Measurements from ENCODE around the gene CD6. TPM values are rescaled to one million over a fixed set of nuclear protein-coding genes. Genes with fewer than 3 reads are reported as not detected.

CD6 gene
- total and polyA plus RNA-seq, 8 donors: 0.23 to 2.3 (median 1.0) TPM

- no peaks in the 10 kb centered on the region for H3K9me3 ChIP-seq
- WGBS, 2 donors: 71 to 75% methylated on average over 10 of the region's 10 CpGs
- intact Hi-C loops (cut with DNase I): no loop called here
- no peak for DNase-seq
- TF ChIP-seq CTCF (IDR thresholded peaks at IDR 0.05): no peak
- H3K27ac ChIP-seq: no peak overlapping the region
- no peak for ATAC-seq
- H3K4me1 ChIP-seq: peaks cover 0 to 5% (median 0%) of the 10 kb centered on the region in 3 donors
- FAIRE-seq: no peak
- H3K27me3 ChIP-seq: no peaks in the 10 kb centered on the region
- no peak overlapping the region for H3K4me3 ChIP-seq
- H3K36me3 ChIP-seq: no peaks in the 10 kb centered on the region
Observed at GRCh38 chr11:61004180-61004611, 32.7 kb downstream of the CD6 start.

- DNase-seq (no peak), FAIRE-seq (no peak), ATAC-seq (no peak)
- Histone ChIP-seq H3K4me3 (no peak overlapping the region), H3K27me3 (no peaks in the 10 kb centered on the region), H3K36me3 (no peaks in the 10 kb centered on the region), H3K4me1 (peaks cover 0 to 5% (median 0%) of the 10 kb centered on the region in 3 donors), H3K27ac (no peak overlapping the region), H3K9me3 (no peaks in the 10 kb centered on the region)
- intact Hi-C loops (cut with DNase I): no loop called here
- 81 to 82% methylated on average over 5 of the region's 5 CpGs for WGBS, 2 donors
- TF ChIP-seq CTCF (IDR thresholded peaks at IDR 0.05): no peak
Observed at GRCh38 chr11:61004761-61005181, 33.3 kb downstream of the CD6 start.

GRCh38 chr11:61007383-61007955 lies 36.0 kb downstream of the CD6 start:
- no peaks in the 10 kb centered on the region for H3K36me3 ChIP-seq
- H3K27me3 ChIP-seq: no peaks in the 10 kb centered on the region
- intact Hi-C loops (cut with DNase I): no loop called here
- TF ChIP-seq CTCF (IDR thresholded peaks at IDR 0.05): no peak
- H3K9me3 ChIP-seq: no peaks in the 10 kb centered on the region
- H3K27ac ChIP-seq: no peak overlapping the region
- 3 to 4% methylated on average over 37 to 52 of the region's 52 CpGs for WGBS, 2 donors
- H3K4me3 ChIP-seq: peak overlapping the region; percentile 9 to 50 (median 34)
- DNase-seq (peak in 5 of 6 donors; percentile 30 to 82 (median 45)), FAIRE-seq (no peak), ATAC-seq (peak; percentile 72 to 82 (median 76))
- peaks cover 0 to 5% (median 0%) of the 10 kb centered on the region in 3 donors for H3K4me1 ChIP-seq

- Histone ChIP-seq H3K27me3 (no peaks in the 10 kb centered on the region), H3K27ac (no peak overlapping the region)
- 45 to 51% methylated on average over 53 to 54 of the region's 54 CpGs for WGBS, 2 donors
Observed at GRCh38 chr11:61007956-61008896, 36.7 kb downstream of the CD6 start.

More at GRCh38 chr11:61007956-61008896, 36.7 kb downstream of the CD6 start:
- DNase-seq: peak in 4 of 6 donors; percentile 44 to 69 (median 54)
- no peaks in the 10 kb centered on the region for H3K36me3 ChIP-seq
- no peak for FAIRE-seq
- H3K9me3 ChIP-seq: no peaks in the 10 kb centered on the region
- H3K4me3 ChIP-seq: peak overlapping the region; percentile 9 to 50 (median 34)
- peak; percentile 52 to 76 (median 56) for ATAC-seq
- H3K4me1 ChIP-seq: peaks cover 0 to 5% (median 0%) of the 10 kb centered on the region in 3 donors
- intact Hi-C loops (cut with DNase I): no loop called here
- no peak for TF ChIP-seq CTCF (IDR thresholded peaks at IDR 0.05)
